ENCODE results near the gene FHAD1. TPM values are rescaled to one million over a fixed set of nuclear protein-coding genes. Genes with fewer than 3 reads are reported as not detected.

Gene FHAD1
- total RNA-seq, 1 experiment from 2014 or later: not detected

DNA sequence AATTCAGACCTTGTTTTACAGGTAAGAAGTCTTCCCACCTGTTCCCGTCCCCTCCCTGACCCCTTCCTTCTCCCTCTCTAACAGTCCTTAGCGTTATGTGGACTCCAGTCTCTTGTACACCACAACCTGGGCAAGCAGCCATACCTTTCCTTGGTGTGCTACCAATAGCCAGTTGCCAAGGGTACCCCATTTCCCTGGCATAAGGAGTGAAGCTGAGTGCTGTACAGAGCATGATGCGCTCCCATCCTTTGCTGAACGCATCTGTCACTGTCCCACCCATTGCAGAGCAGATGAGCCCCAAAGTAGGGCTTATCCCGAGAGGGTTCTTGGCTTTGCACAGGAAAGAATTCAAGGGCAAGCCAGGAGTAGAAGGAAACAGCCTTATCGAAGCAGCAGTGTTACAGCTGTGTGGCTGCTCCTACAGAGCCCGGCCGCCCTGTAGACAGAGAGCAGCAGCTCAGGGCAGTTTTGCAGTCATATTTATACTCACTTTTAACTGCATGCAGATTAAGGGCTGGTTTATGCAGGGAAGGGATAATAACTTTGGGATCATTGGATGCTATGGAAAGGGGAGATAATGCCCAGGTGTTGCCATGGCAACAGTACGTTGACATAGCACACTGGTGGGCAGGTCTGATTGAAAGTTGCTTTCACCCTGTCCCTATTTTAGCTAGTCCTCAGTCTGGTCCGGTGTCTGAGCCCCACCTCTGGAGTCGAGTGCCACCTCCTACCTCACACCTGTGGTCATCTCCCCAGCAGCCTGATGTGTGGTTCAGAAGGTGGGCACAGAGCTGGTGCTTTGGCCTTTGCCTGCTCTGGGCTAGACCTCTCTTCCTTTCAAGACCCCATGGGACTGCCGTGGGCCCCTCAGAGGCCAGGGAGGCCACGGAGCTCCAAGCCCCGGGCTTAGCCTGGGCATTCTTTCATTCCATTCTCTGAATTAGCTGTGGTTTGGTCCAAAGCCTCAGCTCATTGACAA lies 5.1 kb downstream of the FHAD1 start:
- POLR2A ChIA-PET: no interaction called here
- DNase-seq (ENCODE audit: unreplicated experiment): no peak

DNA sequence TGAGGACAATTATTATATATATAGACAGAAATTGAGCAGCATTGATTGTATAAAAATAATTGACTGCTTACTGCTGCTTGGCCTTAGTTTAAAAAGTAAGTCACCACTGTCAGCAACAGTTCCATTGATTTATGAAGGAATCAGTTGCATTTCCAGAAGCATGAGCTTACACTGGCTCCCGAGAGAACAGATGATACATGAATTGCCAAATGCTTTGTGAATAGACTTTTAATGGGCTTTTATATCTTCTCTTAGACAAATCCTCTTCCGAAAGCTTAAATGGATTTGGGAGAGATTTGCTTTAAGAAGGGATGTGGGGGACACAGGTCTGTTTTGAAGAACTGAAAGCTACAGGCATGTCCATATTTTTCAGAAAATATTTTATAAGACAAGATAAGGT lies 7.5 kb downstream of the FHAD1 start:
- POLR2A ChIA-PET: no interaction called here
- DNase-seq (ENCODE audit: unreplicated experiment): no peak
- TF ChIP-seq CTCF (IDR thresholded peaks at IDR 0.05; ENCODE audit: unreplicated experiment): no peak
- Mint-ChIP-seq H3K4me1 (ENCODE audit: insufficient read depth, unreplicated experiment) (no peaks in the 10 kb centered on the region), H3K36me3 (ENCODE audit: insufficient read depth, unreplicated experiment) (no peaks in the 10 kb centered on the region), H3K27ac (ENCODE audit: low read depth, unreplicated experiment) (no peak overlapping the region), H3K9me3 (ENCODE audit: unreplicated experiment) (no peaks in the 10 kb centered on the region), H3K27me3 (ENCODE audit: insufficient read depth, unreplicated experiment) (peaks cover 38% of the 10 kb centered on the region), H3K4me3 (ENCODE audit: unreplicated experiment) (no peak overlapping the region)
- intact Hi-C loops (cut with micrococcal nuclease): no loop called here
- CTCF ChIA-PET: interaction anchor here (1.2 to 3.2 kb wide), 3 partner anchors 18 to 126 kb away, joined by 3 to 12 read pairs (median 3); no protein-coding TSS in a partner anchor
- BruUV-seq (replicated peaks): no TSS peak

More for the DNA sequence above, 5.1 kb downstream of the FHAD1 start:
- H3K9me3 Mint-ChIP-seq (ENCODE audit: unreplicated experiment): no peaks in the 10 kb centered on the region
- H3K4me3 Mint-ChIP-seq (ENCODE audit: unreplicated experiment): no peak overlapping the region
- no peak for TF ChIP-seq CTCF (IDR thresholded peaks at IDR 0.05; ENCODE audit: unreplicated experiment)
- peaks cover 5% of the 10 kb centered on the region for H3K4me1 Mint-ChIP-seq (ENCODE audit: insufficient read depth, unreplicated experiment)
- no peaks in the 10 kb centered on the region for H3K36me3 Mint-ChIP-seq (ENCODE audit: insufficient read depth, unreplicated experiment)
- H3K27ac Mint-ChIP-seq (ENCODE audit: low read depth, unreplicated experiment): no peak overlapping the region
- CTCF ChIA-PET: interaction anchor here (0.7 kb wide), 1 partner anchor 21 kb away, joined by 3 read pairs; no protein-coding TSS in a partner anchor
- intact Hi-C loops (cut with micrococcal nuclease): no loop called here
- peaks cover 62% of the 10 kb centered on the region for H3K27me3 Mint-ChIP-seq (ENCODE audit: insufficient read depth, unreplicated experiment)
- no TSS peak for BruUV-seq (replicated peaks)

- no peaks in the 10 kb centered on the region for H3K36me3 Mint-ChIP-seq (ENCODE audit: insufficient read depth, unreplicated experiment)
- POLR2A ChIA-PET: interaction anchor here (0.7 kb wide), 1 partner anchor 486 kb away, joined by 3 read pairs; no protein-coding TSS in a partner anchor
- peaks cover 2% of the 10 kb centered on the region for H3K4me1 Mint-ChIP-seq (ENCODE audit: insufficient read depth, unreplicated experiment)
- intact Hi-C loops (cut with micrococcal nuclease): no loop called here
- H3K27ac Mint-ChIP-seq (ENCODE audit: low read depth, unreplicated experiment): no peak overlapping the region
- DNase-seq (ENCODE audit: unreplicated experiment): no peak
- H3K4me3 Mint-ChIP-seq (ENCODE audit: unreplicated experiment): no peak overlapping the region
- no peak for TF ChIP-seq CTCF (IDR thresholded peaks at IDR 0.05; ENCODE audit: unreplicated experiment)
- BruUV-seq (replicated peaks): no TSS peak
- H3K27me3 Mint-ChIP-seq (ENCODE audit: insufficient read depth, unreplicated experiment): peaks cover 30% of the 10 kb centered on the region
- CTCF ChIA-PET: interaction anchor here (0.6 to 3.2 kb wide), 4 partner anchors 17 to 184 kb away, joined by 4 to 12 read pairs (median 4); no protein-coding TSS in a partner anchor
- H3K9me3 Mint-ChIP-seq (ENCODE audit: unreplicated experiment): no peaks in the 10 kb centered on the region
These were observed 8.6 kb downstream of the FHAD1 start for GRCh38 chr1:15255582-15256149.

DNA sequence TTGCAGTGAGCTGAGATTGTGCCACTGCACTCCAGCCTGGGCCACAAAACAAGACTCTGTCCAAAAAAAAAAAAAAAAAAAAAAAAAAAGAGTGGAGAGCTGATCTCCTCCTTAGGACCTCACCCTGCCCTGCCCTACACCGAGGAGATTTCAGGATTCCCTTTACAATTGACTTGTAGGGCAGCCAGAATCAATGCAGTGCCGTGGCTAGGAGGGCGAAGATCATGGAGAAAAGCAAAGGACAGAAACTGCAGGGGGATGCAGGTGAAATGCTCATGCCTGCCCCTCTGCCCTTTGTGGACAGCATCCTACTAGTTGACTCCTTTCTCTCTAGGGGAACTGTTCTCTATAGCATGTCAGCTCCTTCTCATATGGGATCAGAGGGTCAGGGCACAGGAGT lies 9.6 kb downstream of the FHAD1 start:
- BruUV-seq (replicated peaks): no TSS peak
- CTCF ChIA-PET: interaction anchor here (3.2 kb wide), 1 partner anchor 16 kb away, joined by 12 read pairs; no protein-coding TSS in a partner anchor
- Mint-ChIP-seq H3K4me3 (ENCODE audit: unreplicated experiment) (no peak overlapping the region), H3K9me3 (ENCODE audit: unreplicated experiment) (no peaks in the 10 kb centered on the region), H3K27me3 (ENCODE audit: insufficient read depth, unreplicated experiment) (peaks cover 27% of the 10 kb centered on the region), H3K4me1 (ENCODE audit: insufficient read depth, unreplicated experiment) (peaks cover 4% of the 10 kb centered on the region), H3K36me3 (ENCODE audit: insufficient read depth, unreplicated experiment) (no peaks in the 10 kb centered on the region), H3K27ac (ENCODE audit: low read depth, unreplicated experiment) (no peak overlapping the region)
- no peak for TF ChIP-seq CTCF (IDR thresholded peaks at IDR 0.05; ENCODE audit: unreplicated experiment)
- POLR2A ChIA-PET: no interaction called here
- intact Hi-C loops (cut with micrococcal nuclease): no loop called here
- DNase-seq (ENCODE audit: unreplicated experiment): no peak

Measured in MCF 10A (cell line).